SK-N-MC (cell line): ENCODE results near the gene PTPRN2.

Experiments used
- FOXP2 ChIP-seq: optimal IDR thresholded peaks from 2 replicates; pipeline ENCODE3; 2011; ENCODE audit warnings: mild to moderate bottlenecking, moderate library complexity; ENCODE audit not compliant: insufficient read depth; ENCODE audit errors: extremely low read length, control extremely low read depth
- POLR2AphosphoS5 ChIP-seq: IDR thresholded peaks from 2 replicates; pipeline ENCODE4 v1.6.1; 2012; ENCODE audit warnings: mild to moderate bottlenecking, low read depth, low read length, borderline replicate concordance

DNA sequence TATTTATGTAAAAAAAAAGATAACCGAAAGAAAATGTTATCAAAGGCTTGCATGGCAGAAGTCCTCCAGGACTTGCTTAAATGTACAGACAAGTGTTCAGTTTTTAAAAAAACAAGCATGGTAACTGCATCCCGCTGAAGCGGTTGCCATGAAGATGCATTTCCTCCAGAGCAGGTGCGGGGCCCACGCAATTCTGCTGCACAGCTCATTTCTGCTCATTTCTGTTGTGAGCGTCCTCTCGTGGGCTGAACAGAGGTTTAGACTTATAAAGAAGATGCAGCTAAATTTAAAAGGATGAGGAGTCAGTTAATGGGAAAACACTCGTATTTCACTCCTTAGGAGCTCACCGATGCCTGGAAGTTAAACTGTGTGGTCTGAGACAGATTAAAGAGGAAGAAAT is 1003.2 kb downstream of the PTPRN2 start:
- no peak for TF ChIP-seq POLR2AphosphoS5
- TF ChIP-seq FOXP2 = no peak
